ENCODE data around the gene SYNGR4.

Gene SYNGR4

GRCh38 chr19:48341515-48342413 is 22.4 kb upstream of the SYNGR4 start:
- DNase-seq, result peak in 1 of 56 donors; percentile 18

GRCh38 chr19:48342414-48342738 is 21.8 kb upstream of the SYNGR4 start:
- no peak for DNase-seq

GRCh38 chr19:48342841-48343540 is 21.2 kb upstream of the SYNGR4 start:
- no peak for DNase-seq

GRCh38 chr19:48344892-48345291 is 19.3 kb upstream of the SYNGR4 start:
- DNase-seq, result no peak

DNA sequence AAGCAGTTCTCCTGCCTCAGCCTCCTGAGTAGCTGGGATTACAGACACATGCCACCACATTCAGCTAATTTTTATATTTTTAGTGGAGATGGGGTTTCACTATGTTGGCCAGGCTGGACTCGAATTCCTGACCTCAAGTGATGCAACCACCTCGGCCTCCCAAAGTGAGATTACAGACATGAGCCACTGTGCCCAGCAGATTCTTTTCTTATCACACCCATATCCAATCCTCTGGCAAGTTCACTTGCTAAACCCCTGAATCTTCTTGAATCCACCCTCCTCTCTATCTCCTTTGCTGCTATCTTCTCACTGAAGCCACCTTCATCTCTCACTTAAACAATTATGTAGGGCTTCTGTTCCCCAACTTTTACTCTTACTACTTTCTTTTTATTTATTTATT is 18.0 kb upstream of the SYNGR4 start:
- DNase-seq, result no peak

GRCh38 chr19:48348045-48348444 is 16.1 kb upstream of the SYNGR4 start:
- no peak for DNase-seq

- DNase-seq, result no peak
These were observed 15.4 kb upstream of the SYNGR4 start for GRCh38 chr19:48348737-48349136.

DNA sequence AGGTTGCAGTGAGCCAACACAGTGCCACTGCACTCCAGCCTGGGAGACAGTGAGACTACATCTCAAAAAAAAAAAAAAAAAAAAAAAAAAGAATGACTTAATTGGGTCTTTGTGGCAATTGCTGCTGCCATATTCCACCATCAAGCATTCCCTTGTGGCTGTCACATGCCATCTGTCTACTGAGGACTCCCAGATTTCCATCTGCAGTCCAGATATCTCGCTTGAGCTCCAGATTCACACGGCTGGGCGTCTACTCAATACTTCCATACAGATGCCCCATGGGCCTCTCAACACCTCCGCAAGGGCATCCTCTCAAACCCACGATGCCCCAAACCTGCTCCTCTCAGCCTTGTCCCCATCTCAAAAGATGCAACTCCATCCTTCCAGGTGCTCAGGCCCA is 13.3 kb upstream of the SYNGR4 start:
- no peak for DNase-seq

DNA sequence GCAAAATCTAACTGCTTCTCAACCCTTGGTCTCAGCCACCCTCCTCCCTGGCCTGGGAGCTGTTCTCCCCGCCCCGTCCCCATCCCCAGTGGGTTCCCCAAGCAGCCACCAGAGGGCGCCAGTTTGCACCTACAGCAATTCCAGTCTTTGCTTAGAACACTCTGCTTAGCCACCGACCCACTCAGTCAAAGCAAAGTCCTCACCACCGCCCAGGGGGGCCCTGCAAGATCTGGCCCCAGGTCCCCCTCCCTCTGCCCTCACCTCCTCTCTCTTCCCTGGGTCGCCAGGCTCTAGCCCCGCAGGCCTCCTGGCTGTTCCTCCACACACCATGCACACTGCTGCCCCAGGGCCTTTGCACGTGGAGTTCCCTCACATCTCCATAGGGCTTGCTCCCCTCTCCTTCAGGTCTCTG is 12.8 kb upstream of the SYNGR4 start:
- peak in 34 of 56 donors; percentile 1 to 71 (median 18) for DNase-seq

DNA sequence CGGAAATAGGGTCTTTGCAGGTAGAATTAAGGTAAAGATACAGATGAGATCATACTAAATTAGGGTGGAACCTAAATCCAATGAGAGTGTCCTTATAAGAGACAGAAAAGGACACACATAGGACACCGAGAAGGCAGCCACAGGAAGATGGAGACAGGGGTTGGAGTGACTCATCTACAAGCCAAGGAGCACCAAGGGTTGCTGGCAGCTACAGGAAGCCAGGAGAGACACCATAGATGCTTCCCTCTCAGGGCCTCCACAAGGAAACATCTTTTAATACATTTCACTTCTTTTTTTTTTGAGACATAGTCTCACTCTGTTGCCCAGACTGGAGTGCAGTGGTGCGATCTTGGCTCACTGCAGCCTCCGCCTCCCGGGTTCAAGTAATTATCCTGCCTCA is 10.5 kb upstream of the SYNGR4 start:
- no peak for DNase-seq

- no peak for DNase-seq
These were observed 9.7 kb upstream of the SYNGR4 start for GRCh38 chr19:48354332-48354992.

GRCh38 chr19:48355365-48355954 is 8.7 kb upstream of the SYNGR4 start:
- DNase-seq, result no peak

- DNase-seq, result no peak
These were observed 5.0 kb upstream of the SYNGR4 start for GRCh38 chr19:48359123-48359522.

DNA sequence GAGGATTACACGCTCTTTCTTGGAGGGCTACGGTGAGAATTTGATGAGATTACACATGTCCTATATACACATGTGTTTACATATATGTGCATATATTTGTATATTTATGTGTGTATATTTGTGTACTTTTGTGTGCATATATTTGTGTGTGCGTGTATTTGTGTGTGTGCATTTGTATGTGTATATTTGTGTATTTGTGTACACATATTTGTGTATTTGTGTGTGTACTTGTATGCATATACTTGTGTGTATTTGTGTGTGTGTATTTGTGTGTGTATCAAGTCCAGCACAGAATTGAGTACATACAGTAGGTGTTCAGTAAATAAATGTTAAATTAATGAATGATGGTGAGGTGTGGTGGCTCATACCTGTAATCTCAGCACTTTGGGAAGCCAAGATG is 2.3 kb upstream of the SYNGR4 start:
- DNase-seq, result no peak

GRCh38 chr19:48362716-48363499 is 1.3 kb upstream of the SYNGR4 start:
- DNase-seq, result peak; percentile 72 to 99 (median 94)

DNA sequence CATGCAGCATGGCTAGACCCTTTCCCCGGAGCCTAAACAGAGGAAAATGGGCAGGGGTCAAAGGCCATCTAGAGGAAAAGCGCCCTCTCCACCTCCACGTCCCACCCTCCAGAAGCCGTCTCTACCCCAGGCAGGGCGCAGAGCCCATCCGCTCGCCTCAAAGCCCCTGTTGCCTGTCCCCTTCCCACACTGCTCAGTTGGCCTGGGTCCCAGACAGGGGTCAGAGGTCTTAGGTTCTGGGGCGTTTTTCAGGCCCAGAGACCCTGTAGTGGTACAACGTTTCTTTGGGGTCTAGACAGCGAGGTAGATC is 712 bp upstream of the SYNGR4 start:
- DNase-seq, result peak in 19 of 56 donors; percentile 52 to 83 (median 72)

- DNase-seq, result no peak
These were observed 606 bp downstream of the SYNGR4 start for GRCh38 chr19:48364598-48365348.

DNA sequence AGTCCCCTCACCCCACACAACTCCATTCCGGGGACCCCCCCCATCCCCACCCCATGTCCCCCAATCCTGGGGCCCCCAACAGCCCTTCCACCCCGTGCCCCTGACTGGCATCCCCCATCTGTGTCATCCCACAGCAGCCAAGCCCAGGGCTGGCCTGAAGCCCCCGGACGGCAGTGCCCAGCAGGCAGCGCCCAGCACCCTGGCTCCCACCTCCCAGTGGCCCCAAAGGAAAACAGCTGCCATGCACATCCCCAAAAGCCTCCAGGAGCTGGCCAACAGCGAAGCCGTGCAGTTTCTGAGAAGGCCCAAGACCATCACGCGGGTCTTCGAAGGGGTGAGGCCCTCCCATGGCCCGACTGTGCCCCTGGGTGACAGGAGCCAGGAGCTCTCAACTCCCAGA is 1.4 kb downstream of the SYNGR4 start:
- DNase-seq, result no peak

GRCh38 chr19:48367855-48368254 is 3.7 kb downstream of the SYNGR4 start:
- no peak for DNase-seq

DNA sequence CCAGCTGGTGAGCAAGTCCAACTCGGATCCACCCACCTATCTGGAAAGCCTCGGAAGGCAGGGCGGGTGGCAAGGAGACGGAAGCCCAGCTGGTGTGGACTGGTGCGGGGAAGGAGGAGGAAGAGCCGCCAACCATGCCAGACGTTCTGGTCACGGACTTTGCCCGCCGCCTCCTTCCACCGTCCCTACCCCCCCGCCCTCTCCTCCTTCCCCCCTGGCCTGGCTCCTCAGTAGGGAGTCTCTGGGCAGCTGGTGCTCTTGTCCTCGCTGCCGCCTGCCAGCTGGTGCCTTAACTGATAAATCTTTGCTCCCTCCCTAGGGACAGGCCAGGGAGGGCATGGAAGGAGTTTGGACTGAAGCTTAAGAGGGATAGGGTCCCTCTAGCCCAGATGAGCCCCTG is 4.8 kb downstream of the SYNGR4 start:
- no peak for DNase-seq

DNA sequence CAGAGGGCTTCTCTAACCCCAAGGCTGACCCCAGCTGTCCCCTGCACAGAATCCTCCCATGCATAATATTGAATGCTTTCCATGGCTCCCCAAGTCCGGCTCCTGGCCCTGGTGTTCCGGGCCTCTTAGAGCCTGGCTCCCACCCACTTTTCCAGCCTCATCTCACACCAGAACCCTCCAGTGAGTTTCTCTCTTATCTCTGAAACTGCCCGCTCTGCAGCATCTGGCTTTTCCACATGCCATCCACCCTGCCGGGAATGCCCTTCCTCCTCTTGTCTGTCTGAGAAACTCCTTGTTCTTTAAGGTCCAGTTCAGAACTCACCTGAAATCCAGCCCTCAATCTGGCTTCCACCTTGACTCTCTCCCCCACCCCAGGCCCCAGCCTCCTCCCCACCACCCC is 6.8 kb downstream of the SYNGR4 start:
- DNase-seq, result no peak

Measured in nucleus accumbens (tissue), 56 donors.